ENCODE results near the gene METTL25B. TPM values are rescaled to one million over a fixed set of nuclear protein-coding genes. Genes with fewer than 3 reads are reported as not detected.

Gene METTL25B
- total RNA-seq, 1 donor from 2014 or later: 41.0 TPM

DNA sequence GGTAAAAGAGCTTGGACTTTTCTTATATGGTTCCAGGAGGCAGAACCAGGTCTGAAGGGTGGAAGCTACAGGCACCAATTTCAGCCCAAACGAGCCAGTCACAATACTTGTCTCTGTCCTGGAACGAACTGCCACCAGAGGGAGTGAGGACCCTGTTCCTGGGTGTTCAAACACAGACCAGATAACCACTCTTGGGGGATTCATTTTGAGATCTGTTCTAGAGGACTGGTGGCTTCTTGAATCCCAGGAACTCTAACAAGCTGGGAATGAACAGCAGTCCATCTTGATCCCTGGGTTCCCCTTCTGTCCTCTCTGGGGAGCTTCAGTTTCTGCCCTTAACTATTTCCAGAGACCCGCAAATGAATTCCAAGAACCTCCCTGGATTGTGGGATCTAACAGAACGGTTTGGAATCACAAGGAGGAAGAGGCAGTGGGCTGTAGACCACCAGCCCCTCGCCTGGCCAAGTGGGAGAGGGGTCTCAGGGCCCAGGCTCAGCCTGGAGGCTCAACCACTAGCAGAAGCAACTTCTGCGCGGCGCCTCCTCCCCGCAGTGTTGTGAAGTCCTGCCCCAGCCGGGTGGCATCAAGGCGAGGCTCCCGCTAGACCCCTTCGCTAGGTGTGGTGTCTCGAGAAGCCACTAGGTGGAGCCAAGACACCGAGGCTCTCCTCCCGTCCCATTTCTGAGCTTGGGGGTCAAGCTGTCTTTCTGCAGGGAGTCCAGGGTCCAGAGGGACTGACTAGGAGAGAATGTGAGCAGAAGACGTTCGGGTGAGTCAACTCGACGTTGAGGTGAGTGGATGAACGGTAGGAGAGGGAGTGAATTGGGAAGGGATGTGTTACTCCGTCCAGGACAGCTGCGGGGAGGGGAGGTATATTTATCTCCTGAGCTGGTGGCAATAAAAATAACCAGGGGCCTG, 39.0 kb upstream of the METTL25B start:
- Histone ChIP-seq H3K4me1 (peaks cover 23% of the 10 kb centered on the region), H3K36me3 (no peaks in the 10 kb centered on the region), H3K27me3 (ENCODE audit: low read depth) (peaks cover 66% of the 10 kb centered on the region), H3K4me3 (no peak overlapping the region), H3K9me3 (no peaks in the 10 kb centered on the region), H3K27ac (no peak overlapping the region)
- ATAC-seq (peak; percentile 87 to 90), DNase-seq (peak; percentile 77)
- peak; percentile 95 for TF ChIP-seq CTCF (IDR thresholded peaks at IDR 0.05)
- intact Hi-C loops (cut with DNase I): no loop called here

DNA sequence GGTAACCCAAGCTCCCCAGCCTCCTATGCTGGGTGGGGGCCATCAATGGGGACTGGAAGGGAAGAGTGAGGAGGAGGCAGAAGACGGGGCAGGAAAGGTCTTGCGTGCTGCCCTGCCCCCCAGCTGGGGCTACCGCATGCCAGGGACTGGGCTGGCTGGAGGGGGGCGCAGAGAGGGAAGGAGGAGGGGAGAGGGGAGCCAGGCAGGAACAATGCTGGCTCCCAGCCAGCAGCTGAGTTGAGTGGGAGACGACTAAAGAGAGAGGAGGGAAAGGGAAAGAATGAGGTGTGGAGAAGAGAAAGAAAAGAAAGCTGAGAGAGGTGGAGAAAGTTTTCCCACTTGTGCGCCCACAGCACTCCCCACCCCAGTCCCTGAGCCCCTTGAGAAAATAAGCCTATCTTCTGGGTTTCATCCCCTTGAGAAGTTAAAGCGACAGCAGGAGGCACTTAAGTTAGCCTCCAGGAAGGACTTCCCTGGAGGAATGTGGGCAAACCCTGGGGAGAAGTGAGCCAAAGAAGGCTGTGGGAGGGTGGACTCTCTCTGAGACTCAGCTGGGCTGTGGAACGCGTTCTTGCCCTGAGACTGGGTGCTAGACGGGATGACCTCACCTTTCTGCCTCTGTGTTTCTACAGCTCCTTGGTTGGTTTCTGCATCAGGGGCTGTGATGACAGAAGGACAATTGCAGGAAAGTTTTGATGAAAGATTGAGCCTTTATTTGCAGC, 38.2 kb upstream of the METTL25B start:
- peaks cover 58% of the 10 kb centered on the region for H3K27me3 ChIP-seq (ENCODE audit: low read depth)

GRCh38 chr1:156690675-156691036, 37.6 kb upstream of the METTL25B start:
- intact Hi-C loops (cut with DNase I): no loop called here
- Histone ChIP-seq H3K27me3 (ENCODE audit: low read depth) (peaks cover 58% of the 10 kb centered on the region), H3K4me1 (peaks cover 23% of the 10 kb centered on the region)

More for the DNA sequence above, 38.2 kb upstream of the METTL25B start:
- H3K4me3 ChIP-seq: no peak overlapping the region
- no peaks in the 10 kb centered on the region for H3K36me3 ChIP-seq
- H3K4me1 ChIP-seq: peaks cover 23% of the 10 kb centered on the region
- no peaks in the 10 kb centered on the region for H3K9me3 ChIP-seq
- no peak overlapping the region for H3K27ac ChIP-seq
- DNase-seq (no peak), ATAC-seq (no peak)
- intact Hi-C loops (cut with DNase I): no loop called here
- no peak for TF ChIP-seq CTCF (IDR thresholded peaks at IDR 0.05)

GRCh38 chr1:156691191-156691590, 37.1 kb upstream of the METTL25B start:
- H3K4me1 ChIP-seq: peaks cover 23% of the 10 kb centered on the region
- H3K27me3 ChIP-seq (ENCODE audit: low read depth): peaks cover 58% of the 10 kb centered on the region
- H3K9me3 ChIP-seq: no peaks in the 10 kb centered on the region
- H3K27ac ChIP-seq: no peak overlapping the region
- intact Hi-C loops (cut with DNase I): no loop called here
- H3K36me3 ChIP-seq: no peaks in the 10 kb centered on the region
- no peak for TF ChIP-seq CTCF (IDR thresholded peaks at IDR 0.05)
- DNase-seq (no peak), ATAC-seq (no peak)
- H3K4me3 ChIP-seq: no peak overlapping the region

More at GRCh38 chr1:156690675-156691036, 37.6 kb upstream of the METTL25B start:
- Histone ChIP-seq H3K9me3 (no peaks in the 10 kb centered on the region), H3K4me3 (no peak overlapping the region), H3K27ac (no peak overlapping the region), H3K36me3 (no peaks in the 10 kb centered on the region)
- TF ChIP-seq CTCF (IDR thresholded peaks at IDR 0.05): no peak
- ATAC-seq (no peak), DNase-seq (no peak)

GRCh38 chr1:156691665-156692440, 36.4 kb upstream of the METTL25B start:
- intact Hi-C loops (cut with DNase I): no loop called here
- Histone ChIP-seq H3K27ac (no peak overlapping the region), H3K27me3 (ENCODE audit: low read depth) (peaks cover 56% of the 10 kb centered on the region), H3K36me3 (no peaks in the 10 kb centered on the region), H3K4me1 (peaks cover 23% of the 10 kb centered on the region), H3K9me3 (no peaks in the 10 kb centered on the region), H3K4me3 (no peak overlapping the region)
- no peak for TF ChIP-seq CTCF (IDR thresholded peaks at IDR 0.05)
- ATAC-seq: peak; percentile 10 to 34
- no peak for DNase-seq

Data from lower lobe of right lung (tissue), 2 donors.